GM21390 (cell line): Measurements from ENCODE around the gene TUBA1C.
"Not testable (repeated sequence)": the region's sequence is repeated elsewhere in the genome, so short reads cannot be mapped to it uniquely, and the experiment has no call there.

Experiments used
- ATAC-seq: cut with Tn5 transposase; IDR thresholded peaks from one replicate; pipeline ENCODE4 v1.9.1; 2021; ENCODE audit not compliant: unreplicated experiment

TUBA1C gene

DNA sequence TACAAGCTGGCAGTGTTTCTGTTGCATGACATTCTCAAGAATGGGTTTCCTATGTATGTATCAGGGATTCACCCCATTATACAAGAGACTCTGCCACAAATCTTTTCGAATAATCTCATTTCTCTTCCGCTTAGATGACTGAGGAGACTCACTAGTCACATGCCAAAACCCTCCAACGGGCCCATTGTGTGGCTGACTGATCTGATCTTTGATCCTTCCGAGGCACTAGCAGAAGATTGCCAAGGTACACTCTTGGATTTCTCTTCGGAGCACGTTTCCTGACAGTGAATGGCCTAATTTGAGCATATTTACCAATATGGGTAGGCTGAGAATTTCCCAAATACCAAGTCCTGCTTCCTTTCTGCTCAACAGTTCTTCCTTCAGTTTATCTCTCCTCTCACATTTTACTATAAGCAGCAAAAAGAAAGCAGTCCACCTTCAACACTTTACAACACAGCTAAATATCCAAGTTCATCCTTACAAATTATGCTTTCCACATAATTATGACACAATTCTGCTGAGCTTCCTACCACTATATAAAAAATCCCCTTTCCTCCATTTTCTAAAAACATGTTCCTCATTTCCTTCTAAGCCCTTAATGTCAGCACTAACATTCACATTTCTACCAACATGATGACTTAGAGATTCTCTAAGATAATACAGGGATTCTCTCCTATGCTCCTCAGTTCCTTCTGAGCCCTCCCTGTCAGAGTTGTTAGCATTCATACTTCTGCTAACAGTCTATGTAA lies 41.1 kb downstream of the TUBA1C start:
- no peak for ATAC-seq

DNA sequence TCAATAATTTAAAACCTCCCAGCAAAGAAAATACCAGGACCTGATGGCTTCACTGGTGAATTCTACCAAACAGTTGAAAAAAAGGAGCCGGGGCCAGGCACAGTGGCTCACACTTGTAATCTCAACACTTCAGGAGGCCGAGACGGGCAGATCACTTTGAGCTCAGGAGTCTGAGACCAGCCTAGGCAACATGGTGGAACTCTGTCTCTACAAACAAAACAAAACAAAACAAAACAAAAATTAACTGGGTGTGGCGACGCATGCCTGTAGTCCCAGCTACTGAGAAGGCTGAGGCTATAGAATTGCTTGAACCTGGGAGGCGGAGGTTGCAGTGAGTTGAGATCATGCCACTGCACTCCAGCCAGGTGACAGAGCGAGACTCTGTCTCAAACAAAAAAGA lies 44.5 kb downstream of the TUBA1C start:
- ATAC-seq, result no peak

DNA sequence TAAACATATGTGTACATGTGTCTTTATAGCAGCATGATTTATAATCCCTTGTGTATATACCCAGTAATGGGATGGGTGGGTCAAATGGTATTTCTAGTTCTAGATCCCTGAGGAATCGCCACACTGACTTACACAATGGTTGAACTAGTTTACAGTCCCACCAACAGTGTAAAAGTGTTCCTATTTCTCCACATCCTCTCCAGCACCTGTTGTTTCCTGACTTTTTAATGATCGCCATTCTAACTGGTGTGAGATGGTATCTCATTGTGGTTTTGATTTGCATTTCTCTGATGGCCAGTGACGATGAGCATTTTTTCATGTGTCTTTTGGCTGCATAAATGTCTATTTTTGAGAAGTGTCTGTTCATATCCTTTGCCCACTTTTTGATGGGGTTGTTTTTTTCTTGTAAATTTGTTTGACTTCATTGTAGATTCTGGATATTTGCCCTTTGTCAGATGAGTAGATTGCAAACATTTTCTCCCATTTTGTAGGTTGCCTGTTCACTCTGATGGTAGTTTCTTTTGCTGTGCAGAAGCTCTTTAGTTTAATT lies 45.6 kb downstream of the TUBA1C start:
- ATAC-seq, result not testable (repeated sequence)

DNA sequence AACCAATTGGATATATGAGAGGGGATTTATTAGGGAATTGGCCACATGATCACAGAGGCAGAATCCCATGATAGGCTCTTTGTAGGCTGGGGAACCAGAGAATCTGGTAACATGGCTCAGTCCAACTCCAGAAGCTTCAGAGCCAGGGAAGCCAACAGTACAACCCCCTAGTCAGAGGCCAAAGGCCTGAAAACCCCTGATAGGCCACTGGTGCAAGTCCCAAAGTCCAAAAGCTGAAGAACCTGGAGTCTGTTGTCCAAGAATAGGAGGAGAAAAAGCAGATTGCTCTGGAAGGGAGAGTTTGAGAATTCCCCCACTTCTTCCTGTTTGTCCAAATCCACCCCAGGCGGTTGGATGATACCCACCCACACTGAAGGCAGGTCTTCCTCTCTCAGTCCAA lies 49.9 kb downstream of the TUBA1C start:
- ATAC-seq, result no peak

DNA sequence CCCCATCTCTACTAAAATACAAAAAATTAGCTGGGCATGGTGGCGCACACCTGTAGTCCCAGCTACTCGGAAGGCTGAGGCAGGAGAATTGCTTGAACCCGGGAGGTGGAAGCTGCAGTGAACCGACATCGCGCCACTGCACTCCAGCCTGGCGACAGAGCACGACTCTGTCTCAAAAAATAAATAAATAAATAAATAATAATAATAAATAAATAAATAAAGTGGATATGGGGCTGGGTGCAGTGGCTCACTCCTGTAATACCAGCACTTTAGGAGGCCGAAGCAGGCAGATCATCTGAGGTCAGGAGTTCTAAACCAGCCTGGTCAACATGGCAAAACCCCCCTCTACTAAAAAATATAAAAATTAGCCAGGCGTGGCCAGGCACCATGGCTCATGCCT lies 52.2 kb downstream of the TUBA1C start:
- ATAC-seq, result not testable (repeated sequence)

DNA sequence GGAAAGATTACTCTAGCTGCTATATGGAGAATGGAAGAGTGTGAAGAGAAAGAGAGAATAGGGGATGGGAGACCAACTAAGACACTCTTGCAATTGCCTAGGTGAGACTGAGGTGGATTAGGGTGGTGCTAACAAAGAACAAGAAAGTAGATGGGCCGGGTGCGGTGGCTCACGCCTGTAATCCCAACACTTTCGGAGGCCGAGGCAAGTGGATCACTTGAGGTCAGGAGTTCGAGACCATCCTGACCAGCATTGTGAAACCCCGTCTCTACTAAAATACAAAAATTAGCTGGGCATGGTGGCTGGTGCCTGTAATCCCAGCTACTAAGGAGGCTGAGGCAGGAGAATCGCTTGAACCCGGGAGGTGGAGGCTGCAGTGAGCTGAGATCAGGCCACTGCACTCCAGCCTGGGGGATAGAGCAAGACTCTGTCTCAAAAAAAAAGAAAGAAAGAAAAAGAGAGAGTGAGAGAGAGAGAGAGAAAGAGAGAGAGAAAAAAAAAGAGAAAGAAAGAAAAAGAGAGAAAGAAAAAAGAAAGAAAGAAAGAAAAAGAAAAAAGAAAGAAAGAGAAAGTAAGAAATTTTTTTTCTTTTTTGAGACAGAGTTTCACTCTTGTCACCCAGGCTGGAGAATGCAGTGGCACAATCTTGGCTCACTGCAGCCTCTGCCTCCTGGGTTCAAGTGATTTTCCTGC lies 55.7 kb downstream of the TUBA1C start:
- ATAC-seq, result not testable (repeated sequence)

DNA sequence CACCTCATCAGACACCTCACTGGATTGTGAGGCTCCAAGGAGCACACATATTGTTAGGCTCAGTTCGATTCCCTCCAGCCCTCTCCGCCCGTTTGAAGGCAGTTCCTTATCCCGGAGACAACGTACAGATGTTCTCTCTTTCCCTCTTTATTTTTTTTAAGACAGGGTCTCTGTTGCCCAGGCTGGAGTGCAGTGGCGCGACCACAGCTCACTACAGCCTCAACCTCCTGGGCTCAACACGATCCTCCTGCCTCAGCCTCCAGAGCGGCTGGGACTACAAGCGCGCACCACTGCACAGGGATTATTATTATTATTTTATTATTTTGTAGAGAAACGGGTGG lies 57.5 kb downstream of the TUBA1C start:
- ATAC-seq, result no peak

DNA sequence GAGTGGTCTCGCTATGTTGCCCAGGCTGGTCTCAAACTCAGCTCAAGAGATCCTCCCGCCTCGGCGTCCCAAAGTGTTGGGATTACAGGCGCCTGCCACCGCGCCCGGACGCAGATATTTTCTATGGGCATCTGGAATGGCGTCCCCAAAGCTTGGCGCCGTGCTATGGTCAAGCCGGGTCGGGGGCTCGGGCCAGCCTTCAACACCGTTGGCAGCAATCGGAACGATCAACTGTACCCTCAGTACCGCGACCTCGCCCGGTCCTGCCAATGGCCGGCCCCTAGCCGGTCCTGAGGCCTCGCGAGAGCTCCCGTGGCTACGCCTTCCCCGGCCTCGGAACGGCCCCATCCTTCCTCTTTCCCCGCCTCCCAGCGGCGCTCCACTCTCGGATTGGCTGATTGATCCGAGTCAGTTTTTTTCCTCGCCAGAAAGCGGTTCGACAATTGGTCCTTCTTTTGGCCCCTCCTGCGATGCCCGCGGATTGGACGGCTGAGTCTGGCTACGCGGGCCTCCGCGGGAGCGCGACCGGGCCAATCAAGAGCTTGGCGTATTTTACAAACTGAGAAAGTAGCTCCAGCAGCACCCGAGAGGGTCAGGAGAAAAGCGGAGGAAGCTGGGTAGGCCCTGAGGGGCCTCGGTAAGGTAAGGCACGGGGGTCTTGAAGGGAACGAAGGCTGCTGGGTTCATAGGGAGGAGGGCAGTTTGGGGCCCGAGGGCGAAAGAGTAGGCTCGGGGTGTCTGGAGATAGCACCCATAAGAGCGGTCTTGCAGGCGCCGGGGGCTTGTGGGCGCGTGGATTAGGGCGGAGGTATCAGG lies 58.0 kb downstream of the TUBA1C start, which contains the start of gene TROAP:
Gene TROAP (plus strand): TSS at position 548 of the 816 bp plus-strand sequence. CDS start 354 bp downstream, outside the sequence.
- peak; percentile 98 for ATAC-seq

DNA sequence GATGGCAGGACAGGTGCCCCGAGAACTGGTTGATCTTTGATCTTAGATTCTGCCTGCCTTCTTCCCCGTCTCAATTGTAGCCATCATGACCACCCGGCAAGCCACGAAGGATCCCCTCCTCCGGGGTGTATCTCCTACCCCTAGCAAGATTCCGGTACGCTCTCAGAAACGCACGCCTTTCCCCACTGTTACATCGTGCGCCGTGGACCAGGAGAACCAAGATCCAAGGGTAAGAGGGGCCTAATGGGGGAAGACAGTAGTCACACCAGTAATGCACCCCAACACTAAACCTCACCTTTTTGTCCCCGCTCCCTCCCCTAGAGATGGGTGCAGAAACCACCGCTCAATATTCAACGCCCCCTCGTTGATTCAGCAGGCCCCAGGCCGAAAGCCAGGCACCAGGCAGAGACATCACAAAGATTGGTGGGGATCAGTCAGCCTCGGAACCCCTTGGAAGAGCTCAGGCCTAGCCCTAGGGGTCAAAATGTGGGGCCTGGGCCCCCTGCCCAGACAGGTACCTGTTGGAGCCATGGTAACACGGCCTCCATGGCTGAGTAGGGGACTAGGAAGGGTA lies 58.7 kb downstream of the TUBA1C start:
- ATAC-seq, result no peak
